ENCODE data around the gene IREB2.

GRCh38 chr15:78449220-78449999, 11.4 kb downstream of the IREB2 start:
- no peak for TF ChIP-seq CTCF (IDR thresholded peaks at IDR 0.05; ENCODE audit: low read depth, low read length)
- TF ChIP-seq EZH2phosphoT487 (IDR thresholded peaks at IDR 0.05; ENCODE audit: low read depth): no peak
